GM12878 (cell line): ENCODE measurements around the gene SLC25A39. TPM values are rescaled to one million over a fixed set of nuclear protein-coding genes. Genes with fewer than 3 reads are reported as not detected.

Source experiments
- ATAC-seq: fragments of 200-7000 bp; cut with Tn5 transposase; 3 replicates; pipeline ENCODE4 v1.9.1; 2020; ENCODE audit warnings: mild to moderate bottlenecking, moderate library complexity
- BruUV-seq: library from RNA; stranded (reverse); fragments of 400-500 nt; replicated peaks from 2 replicates; lab custom pipeline; 2021; lab: Mats Ljungman, UMichigan
- CTCF ChIA-PET: fragments of 300-600 bp; sonication (Branson Sonifier 250); formaldehyde crosslinking; extraction: SDS; loops from one replicate; lab custom pipeline; 2021; ENCODE audit warnings: inconsistent platforms; lab: Yijun Ruan, JAX
- POLR2A ChIA-PET: fragments of 350-600 bp; formaldehyde crosslinking; extraction: SDS; loops from one replicate; lab custom pipeline; 2021; ENCODE audit warnings: inconsistent platforms; lab: Charles Lee
- RAD21 ChIA-PET: fragments of 300-600 bp; sonication (Branson Sonifier 250); formaldehyde crosslinking; loops from one replicate; lab custom pipeline; 2023; ENCODE audit warnings: antibody characterized with exemption; ENCODE audit not compliant: unreplicated experiment; lab: Charles Lee
- SMC1A ChIA-PET: fragments of 300-600 bp; sonication (Branson Sonifier 250); formaldehyde crosslinking; loops from one replicate; lab custom pipeline; 2023; ENCODE audit not compliant: unreplicated experiment, uncharacterized antibody; lab: Charles Lee
- DNase-seq: peaks from one replicate; pipeline ENCODE4 v3.0.0-alpha.2; 2011; ENCODE audit warnings: low read depth, low spot score
- FAIRE-seq: peaks from 3 replicates; lab custom pipeline; 2011; peaks lifted over from hg19 to GRCh38; lab: Jason Lieb, UNC
- H2AFZ ChIP-seq: 2 replicates; pipeline ENCODE4 v1.6.0; 2011; ENCODE audit warnings: low read depth, low read length, control low read depth; ENCODE audit not compliant: control insufficient read depth
- H3K27ac ChIP-seq: 2 replicates; pipeline ENCODE4 v1.5.1; 2011; ENCODE audit warnings: control low read depth; ENCODE audit not compliant: control insufficient read depth, insufficient read depth
- H3K27me3 ChIP-seq, 2 experiments: replicated peaks in 1 of 2; 2 replicates each; pipeline versions ENCODE4 v1.6.0 to v1.6.1; 2011; ENCODE audit warnings: low read length in 1 of 2; ENCODE audit not compliant: control insufficient read depth in 2 of 2, insufficient read depth in 2 of 2
- H3K36me3 ChIP-seq, 2 experiments: 2 replicates each; pipeline ENCODE4 v1.5.1; 2011; ENCODE audit warnings: low read length in 1 of 2; ENCODE audit not compliant: control insufficient read depth in 2 of 2, insufficient read depth in 2 of 2
- H3K4me1 ChIP-seq: 2 replicates; pipeline ENCODE4 v1.6.1; 2011; ENCODE audit warnings: mild to moderate bottlenecking, low read length, moderate library complexity, mixed read lengths; ENCODE audit not compliant: control insufficient read depth, insufficient read depth
- H3K4me2 ChIP-seq: 2 replicates; pipeline ENCODE4 v1.6.0; 2011; ENCODE audit warnings: control low read depth; ENCODE audit not compliant: control insufficient read depth, insufficient read depth
- H3K4me3 ChIP-seq: fragments of 200-600 bp; sonication (generic); 2 replicates; pipeline ENCODE4 v1.5.1; 2016
- H3K79me2 ChIP-seq: 2 replicates; pipeline ENCODE4 v1.6.0; 2011; ENCODE audit warnings: low read length; ENCODE audit not compliant: control insufficient read depth, insufficient read depth
- H3K9ac ChIP-seq: 2 replicates; pipeline ENCODE4 v1.8.0; 2011; ENCODE audit warnings: low read length, control low read depth, mixed read lengths; ENCODE audit not compliant: control insufficient read depth, insufficient read depth
- H3K9me3 ChIP-seq: replicated peaks from 3 replicates; pipeline ENCODE4 v1.5.1; 2011; ENCODE audit warnings: mild to moderate bottlenecking, low read length; ENCODE audit not compliant: control insufficient read depth, insufficient read depth
- H4K20me1 ChIP-seq: 2 replicates; pipeline ENCODE4 v1.6.0; 2011; ENCODE audit not compliant: control insufficient read depth, insufficient read depth
- BCL11A ChIP-seq: IDR thresholded peaks from 2 replicates; pipeline ENCODE4 v1.6.1; 2011; ENCODE audit warnings: low read depth, low read length
- EED ChIP-seq: sonication (generic); IDR thresholded peaks from 2 replicates; pipeline ENCODE4 v1.6.1; 2016; ENCODE audit warnings: antibody characterized with exemption, low read depth
- HDGF ChIP-seq: fragments of 450-650 bp; IDR thresholded peaks from 2 replicates; pipeline ENCODE4 v1.6.1; 2016; ENCODE audit warnings: antibody characterized with exemption
- RBBP5 ChIP-seq: fragments of 200-600 bp; sonication (generic); conservative IDR thresholded peaks from 2 replicates; pipeline ENCODE4 v1.6.1; 2016
- SMARCA5 ChIP-seq: fragments of 450-650 bp; IDR thresholded peaks from 2 replicates; pipeline ENCODE4 v1.6.1; 2017; ENCODE audit warnings: mild to moderate bottlenecking
- WGBS: methylation state at CpG from one replicate; pipeline ENCODE4 v1.1.6; 2016; ENCODE audit warnings: low lambda C conversion rate; ENCODE audit not compliant: insufficient replicate concordance, insufficient coverage; ENCODE audit errors: missing lambda C conversion rate; 5-methylcytosine and 5-hydroxymethylcytosine counted together
- in situ Hi-C: fragments of 300-500 bp; cut with MboI; formaldehyde crosslinking; loops from 9 replicates; pipeline ENCODE4 v1.14.3; 2018; ENCODE audit warnings: mixed read lengths
- intact Hi-C: fragments of 100-400 bp; cut with micrococcal nuclease; formaldehyde crosslinking; loops from one replicate; pipeline ENCODE4 v1.14.2; 2022; ENCODE audit not compliant: unreplicated experiment
- polyA plus RNA-seq, 11 experiments: library from polyadenylated mRNA; depleted of rRNA in 4 of 11; unstranded in 6 of 11; stranded (reverse) in 5 of 11; fragments of >200 nt; fragmentation: Nextera tagmentation in 4 of 11; fragmentation: Illumina TruSeq in 1 of 11; extraction: Ambion mirVana in 4 of 11; extraction: Trizol in 1 of 11; gene quantifications; 1 replicate in 1 of 11; 2 replicates in 10 of 11; pipeline versions ENCODE4 v1.2.1 to v1.2.3, GENCODE V29; 2011 to 2016; ENCODE audit warnings: inconsistent platforms in 2 of 11, missing spikeins in 2 of 11, low read depth in 1 of 11
- total RNA-seq, 4 experiments: library from RNA; depleted of rRNA in 3 of 4; stranded (reverse); fragments of >200 nt in 3 of 4; fragmentation: Illumina TruSeq in 1 of 4; extraction: Trizol in 1 of 4; gene quantifications; 2 replicates each; pipeline versions ENCODE4 v1.2.1 to v1.2.3, GENCODE V29; 2013 to 2021
- TF ChIP-seq, protein P1 (sequence below), 3 experiments: IDR thresholded peaks in 2 of 3; conservative IDR thresholded peaks in 1 of 3; 2 replicates each; pipeline ENCODE4 v1.5.1; 2011; ENCODE audit warnings: low read depth in 3 of 3, low read length in 3 of 3, mild to moderate bottlenecking in 3 of 3, control low read depth in 2 of 3, moderate library complexity in 2 of 3, inconsistent platforms in 1 of 3, mixed read lengths in 1 of 3; ENCODE audit not compliant: control insufficient read depth in 2 of 3, insufficient read depth in 1 of 3; ENCODE audit errors: extremely low read depth in 1 of 3
- TF ChIP-seq, protein P2 (sequence below): IDR thresholded peaks from 2 replicates; pipeline ENCODE4 v1.6.1; 2011; ENCODE audit warnings: low read depth, mild to moderate bottlenecking, low read length, moderate library complexity, borderline replicate concordance; ENCODE audit errors: extremely low read depth
- TF ChIP-seq, protein P3 (sequence below): IDR thresholded peaks from 2 replicates; pipeline ENCODE4 v1.6.1; 2012; ENCODE audit warnings: low read depth, low read length, improper control_type of control experiment

The SLC25A39 gene
- total and polyA plus RNA-seq, 10 of the 15 experiments (the other 5 are each of a cell fraction or from before 2014, with no cell fraction given) = 3.5 to 270 (median 150) TPM

DNA sequence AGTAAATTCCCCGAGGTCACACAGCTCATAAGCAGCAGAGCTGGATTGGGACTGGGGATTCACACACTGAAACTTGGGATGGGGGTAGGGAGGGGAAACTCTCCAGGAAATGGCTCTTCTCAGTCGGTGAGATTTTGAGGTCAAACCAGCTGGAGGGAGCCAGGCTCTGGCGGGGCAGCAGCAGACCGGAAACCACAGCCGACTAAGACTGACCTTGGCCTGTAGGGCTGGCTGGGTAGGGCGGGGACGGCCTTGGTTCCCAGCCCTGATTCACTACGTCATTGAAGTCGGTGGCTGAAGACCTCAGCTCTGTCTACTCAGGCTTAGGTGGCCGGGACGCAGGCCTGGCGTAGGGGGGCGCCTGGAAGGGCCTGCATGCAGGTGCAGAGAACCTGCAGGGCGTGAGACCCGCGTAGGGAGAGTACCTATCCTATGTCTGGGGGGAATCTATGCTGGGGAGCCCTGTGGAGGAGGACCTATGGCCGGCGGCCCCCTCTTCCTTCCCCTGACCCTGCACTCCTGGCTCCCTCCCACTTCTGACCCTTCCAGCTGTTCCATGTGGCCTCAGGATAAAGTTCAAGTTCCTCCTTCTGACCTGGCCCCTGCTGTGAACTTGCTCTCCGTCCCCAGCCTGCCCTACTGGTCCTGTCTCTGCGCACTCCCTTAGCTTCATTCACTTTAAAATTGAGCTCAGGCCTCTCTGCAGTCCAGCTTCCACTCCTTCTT, 44.8 kb downstream of the SLC25A39 start (continued):
- TF ChIP-seq, protein P1, sequence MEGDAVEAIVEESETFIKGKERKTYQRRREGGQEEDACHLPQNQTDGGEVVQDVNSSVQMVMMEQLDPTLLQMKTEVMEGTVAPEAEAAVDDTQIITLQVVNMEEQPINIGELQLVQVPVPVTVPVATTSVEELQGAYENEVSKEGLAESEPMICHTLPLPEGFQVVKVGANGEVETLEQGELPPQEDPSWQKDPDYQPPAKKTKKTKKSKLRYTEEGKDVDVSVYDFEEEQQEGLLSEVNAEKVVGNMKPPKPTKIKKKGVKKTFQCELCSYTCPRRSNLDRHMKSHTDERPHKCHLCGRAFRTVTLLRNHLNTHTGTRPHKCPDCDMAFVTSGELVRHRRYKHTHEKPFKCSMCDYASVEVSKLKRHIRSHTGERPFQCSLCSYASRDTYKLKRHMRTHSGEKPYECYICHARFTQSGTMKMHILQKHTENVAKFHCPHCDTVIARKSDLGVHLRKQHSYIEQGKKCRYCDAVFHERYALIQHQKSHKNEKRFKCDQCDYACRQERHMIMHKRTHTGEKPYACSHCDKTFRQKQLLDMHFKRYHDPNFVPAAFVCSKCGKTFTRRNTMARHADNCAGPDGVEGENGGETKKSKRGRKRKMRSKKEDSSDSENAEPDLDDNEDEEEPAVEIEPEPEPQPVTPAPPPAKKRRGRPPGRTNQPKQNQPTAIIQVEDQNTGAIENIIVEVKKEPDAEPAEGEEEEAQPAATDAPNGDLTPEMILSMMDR (IDR thresholded peaks at IDR 0.05 in 2 of 3, conservative IDR thresholded peaks at IDR 0.05 in 1 of 3; ENCODE audit: control insufficient read depth in 2 of 3, extremely low read depth in 1 of 3, insufficient read depth in 1 of 3, low read depth in 3 of 3, low read length in 3 of 3) = no peak
- TF ChIP-seq, protein P2, sequence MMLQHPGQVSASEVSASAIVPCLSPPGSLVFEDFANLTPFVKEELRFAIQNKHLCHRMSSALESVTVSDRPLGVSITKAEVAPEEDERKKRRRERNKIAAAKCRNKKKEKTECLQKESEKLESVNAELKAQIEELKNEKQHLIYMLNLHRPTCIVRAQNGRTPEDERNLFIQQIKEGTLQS = no peak

DNA sequence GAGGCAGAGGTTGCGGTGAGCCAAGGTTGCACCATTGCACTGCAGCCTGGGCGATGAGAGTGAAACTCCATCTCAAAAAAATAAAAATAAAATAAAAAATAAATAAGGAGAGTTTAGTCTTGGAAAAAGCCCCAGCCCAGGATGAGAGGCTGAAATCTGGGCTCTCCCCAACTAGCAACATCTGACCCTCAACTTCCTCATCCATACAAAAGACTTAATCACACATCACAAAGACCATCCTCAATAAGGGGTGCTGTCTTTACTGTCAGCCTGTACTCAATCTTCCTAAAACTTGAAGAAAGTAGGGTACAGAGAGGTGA, 45.3 kb downstream of the SLC25A39 start:
- ChIA-PET CTCF (interaction anchor here (0.8 to 1.7 kb wide), 6 partner anchors 13 to 75 kb away, joined by 3 to 4 read pairs (median 4); no protein-coding TSS in a partner anchor), POLR2A (interaction anchor here (0.7 to 1.7 kb wide), 4 partner anchors 33 to 70 kb away, joined by 3 to 9 read pairs (median 6); no protein-coding TSS in a partner anchor), SMC1A (interaction anchor here (2.0 kb wide), 1 partner anchor 69 kb away, joined by 6 read pairs; no protein-coding TSS in a partner anchor), RAD21 (interaction anchor here (1.0 to 2.3 kb wide), 4 partner anchors 32 to 69 kb away, joined by 3 to 6 read pairs (median 5); no protein-coding TSS in a partner anchor)
- Histone ChIP-seq H3K4me3 (no peak overlapping the region), H3K9me3 (no peaks in the 10 kb centered on the region), H4K20me1 (no peaks in the 10 kb centered on the region), H3K27ac (no peak overlapping the region), H3K79me2 (no peaks in the 10 kb centered on the region), H2AFZ (no peak overlapping the region), H3K27me3 (no peaks in the 10 kb centered on the region; a peak in 1 of 4 replicates), H3K4me1 (peaks cover 16% of the 10 kb centered on the region), H3K36me3 (no peaks in the 10 kb centered on the region), H3K9ac (no peak overlapping the region), H3K4me2 (peak overlapping the region; percentile 82)
- no TSS peak for BruUV-seq
- 97% methylated on average over 2 of the region's 2 CpGs for WGBS
- TF ChIP-seq, protein P3, sequence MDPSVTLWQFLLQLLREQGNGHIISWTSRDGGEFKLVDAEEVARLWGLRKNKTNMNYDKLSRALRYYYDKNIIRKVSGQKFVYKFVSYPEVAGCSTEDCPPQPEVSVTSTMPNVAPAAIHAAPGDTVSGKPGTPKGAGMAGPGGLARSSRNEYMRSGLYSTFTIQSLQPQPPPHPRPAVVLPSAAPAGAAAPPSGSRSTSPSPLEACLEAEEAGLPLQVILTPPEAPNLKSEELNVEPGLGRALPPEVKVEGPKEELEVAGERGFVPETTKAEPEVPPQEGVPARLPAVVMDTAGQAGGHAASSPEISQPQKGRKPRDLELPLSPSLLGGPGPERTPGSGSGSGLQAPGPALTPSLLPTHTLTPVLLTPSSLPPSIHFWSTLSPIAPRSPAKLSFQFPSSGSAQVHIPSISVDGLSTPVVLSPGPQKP = no peak
- TF ChIP-seq EED (no peak), SMARCA5 (peak; percentile 79; the same call in 1 of the 2 replicates), BCL11A (no peak), RBBP5 (no peak), HDGF (no peak)
- in situ Hi-C loops (loop anchor here (5.0 kb wide), 1 partner anchor 52 kb away; no protein-coding TSS in a partner anchor), intact Hi-C loops (no loop called here)
- no peak for FAIRE-seq
- ATAC-seq = no peak
- DNase-seq = no peak
